Lower leg skin (tissue), 4 donors: Measurements from ENCODE around the gene PAF1. TPM values are rescaled to one million over a fixed set of nuclear protein-coding genes. Genes with fewer than 3 reads are reported as not detected.
A peak's percentile ranks its signal among the peaks of the same experiment; 100 is the strongest.

Experiments
- DNase-seq, 2 donors: peaks; one replicate each; pipeline ENCODE4 v3.0.0-alpha.2; 2019; ENCODE audit warnings: low spot score in 2 of 2
- H3K4me3 ChIP-seq: fragments of 200-600 bp; sonication (generic); 2 replicates; pipeline ENCODE4 v1.5.1; 2017; ENCODE audit warnings: mild to moderate bottlenecking, low read depth; ENCODE audit not compliant: poor library complexity, severe bottlenecking
- POLR2A ChIP-seq, 2 donors: fragments of 450-650 bp; IDR thresholded peaks; one replicate each; pipeline ENCODE4 v1.6.1; 2016 to 2017; ENCODE audit warnings: antibody characterized with exemption in 2 of 2, mild to moderate bottlenecking in 1 of 2, moderate library complexity in 1 of 2
- WGBS, 2 donors: methylation state at CpG; one replicate each; pipeline ENCODE4 v1.1.5; 2018; 5-methylcytosine and 5-hydroxymethylcytosine counted together
- intact Hi-C: fragments of 100-400 bp; cut with DNase I; formaldehyde crosslinking; loops from one replicate; pipeline ENCODE4 v1.15.0; 2023; ENCODE audit warnings: low total_unique reads
- total RNA-seq, 4 donors: library from RNA; depleted of rRNA; stranded (reverse); fragments of >200 nt; gene quantifications; one replicate each; pipeline ENCODE4 v1.1.0, GENCODE V29; 2016
- TF ChIP-seq, protein P1 (sequence below), 3 donors: fragments of 450-650 bp; IDR thresholded peaks; one replicate each; pipeline ENCODE4 v1.5.1; 2016; ENCODE audit warnings: antibody characterized with exemption in 3 of 3, mild to moderate bottlenecking in 3 of 3, moderate library complexity in 2 of 3

The PAF1 gene
- total RNA-seq, 4 donors from 2014 or later, result 22.4 to 48.0 (median 36.3) TPM

- intact Hi-C loops, result no loop called here
- WGBS, 2 donors, result 2% methylated on average over 50 to 52 of the region's 59 CpGs
- TF ChIP-seq POLR2A (IDR thresholded peaks at IDR 0.05), result peak in 1 of 2 donors; percentile 9
- TF ChIP-seq, protein P1, sequence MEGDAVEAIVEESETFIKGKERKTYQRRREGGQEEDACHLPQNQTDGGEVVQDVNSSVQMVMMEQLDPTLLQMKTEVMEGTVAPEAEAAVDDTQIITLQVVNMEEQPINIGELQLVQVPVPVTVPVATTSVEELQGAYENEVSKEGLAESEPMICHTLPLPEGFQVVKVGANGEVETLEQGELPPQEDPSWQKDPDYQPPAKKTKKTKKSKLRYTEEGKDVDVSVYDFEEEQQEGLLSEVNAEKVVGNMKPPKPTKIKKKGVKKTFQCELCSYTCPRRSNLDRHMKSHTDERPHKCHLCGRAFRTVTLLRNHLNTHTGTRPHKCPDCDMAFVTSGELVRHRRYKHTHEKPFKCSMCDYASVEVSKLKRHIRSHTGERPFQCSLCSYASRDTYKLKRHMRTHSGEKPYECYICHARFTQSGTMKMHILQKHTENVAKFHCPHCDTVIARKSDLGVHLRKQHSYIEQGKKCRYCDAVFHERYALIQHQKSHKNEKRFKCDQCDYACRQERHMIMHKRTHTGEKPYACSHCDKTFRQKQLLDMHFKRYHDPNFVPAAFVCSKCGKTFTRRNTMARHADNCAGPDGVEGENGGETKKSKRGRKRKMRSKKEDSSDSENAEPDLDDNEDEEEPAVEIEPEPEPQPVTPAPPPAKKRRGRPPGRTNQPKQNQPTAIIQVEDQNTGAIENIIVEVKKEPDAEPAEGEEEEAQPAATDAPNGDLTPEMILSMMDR (IDR thresholded peaks at IDR 0.05), result no peak
These were observed 11.7 kb upstream of the PAF1 start for GRCh38 chr19:39402346-39403300.

DNA sequence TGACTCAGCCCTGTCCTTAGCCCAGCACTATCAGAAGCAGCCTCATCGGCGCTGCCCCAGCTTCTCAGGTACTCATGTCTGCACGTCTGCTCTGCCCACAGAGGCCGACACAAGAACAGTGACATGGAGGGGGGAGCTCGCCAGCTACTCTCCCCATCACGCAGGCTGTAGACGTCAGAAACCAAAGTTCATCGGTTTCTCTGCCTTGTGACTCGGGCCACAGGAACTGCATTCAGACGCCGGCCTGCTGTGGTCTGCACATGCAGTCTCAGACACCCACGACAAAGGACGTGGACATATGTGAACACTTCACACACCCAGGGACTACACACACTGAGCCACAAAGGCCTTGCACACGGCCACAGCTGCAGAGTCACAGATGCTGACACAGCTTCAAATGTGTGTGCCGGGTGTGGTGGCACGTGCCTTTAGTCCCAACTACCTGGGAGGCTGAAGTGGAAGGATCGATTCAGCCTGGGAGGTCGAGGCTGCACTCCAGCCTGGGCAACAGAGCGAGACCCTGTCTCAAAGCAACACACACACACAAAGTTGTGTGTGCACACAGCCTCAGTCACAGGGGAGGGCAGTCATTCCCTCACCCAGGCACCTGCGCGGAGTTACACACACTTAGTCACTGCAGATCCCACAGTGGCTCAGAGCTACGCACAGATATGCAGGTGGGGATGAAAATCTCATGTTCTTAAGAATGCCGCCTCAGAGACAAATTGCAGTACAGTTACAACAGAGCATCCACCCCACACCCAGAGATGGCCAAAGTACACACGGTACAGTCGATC is 10.8 kb upstream of the PAF1 start:
- intact Hi-C loops, result no loop called here
- 43 to 51% methylated on average over 20 to 25 of the region's 25 CpGs for WGBS, 2 donors
- TF ChIP-seq POLR2A (IDR thresholded peaks at IDR 0.05), result no peak
- TF ChIP-seq, protein P1 (IDR thresholded peaks at IDR 0.05), result no peak
- peak; percentile 68 to 91 for DNase-seq
- H3K4me3 ChIP-seq, result no peak overlapping the region

More at GRCh38 chr19:39402346-39403300, 11.7 kb upstream of the PAF1 start:
- peak; percentile 95 to 99 for DNase-seq
- peak overlapping the region; percentile 38 for H3K4me3 ChIP-seq

DNA sequence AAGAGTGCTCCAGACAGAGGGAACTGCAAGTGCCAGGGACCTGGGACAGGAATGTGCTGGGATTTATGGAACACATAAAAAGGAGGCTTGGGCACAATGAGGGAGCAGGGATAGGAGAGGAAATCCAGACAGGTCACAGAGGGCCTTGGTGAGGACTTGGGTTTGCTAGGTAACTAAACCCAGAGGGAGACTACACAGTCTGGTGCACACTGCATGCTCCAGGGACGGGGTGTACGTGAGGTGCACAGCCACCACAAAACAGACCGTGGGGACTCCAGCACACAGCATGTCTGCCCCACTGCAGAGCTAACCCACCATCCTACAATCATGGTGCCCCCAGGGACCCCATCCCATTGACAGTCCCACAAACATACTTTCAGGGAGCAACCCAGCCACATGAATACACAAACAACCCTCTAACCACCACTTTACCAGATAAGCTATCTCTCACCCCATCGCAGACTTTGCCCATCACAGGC is 10.2 kb upstream of the PAF1 start:
- DNase-seq, result no peak
- TF ChIP-seq, protein P1 (IDR thresholded peaks at IDR 0.05), result no peak
- no peak for TF ChIP-seq POLR2A (IDR thresholded peaks at IDR 0.05)
- intact Hi-C loops, result no loop called here
- no peak overlapping the region for H3K4me3 ChIP-seq
- WGBS, 2 donors, result 70 to 78% methylated on average over 4 of the region's 4 CpGs

DNA sequence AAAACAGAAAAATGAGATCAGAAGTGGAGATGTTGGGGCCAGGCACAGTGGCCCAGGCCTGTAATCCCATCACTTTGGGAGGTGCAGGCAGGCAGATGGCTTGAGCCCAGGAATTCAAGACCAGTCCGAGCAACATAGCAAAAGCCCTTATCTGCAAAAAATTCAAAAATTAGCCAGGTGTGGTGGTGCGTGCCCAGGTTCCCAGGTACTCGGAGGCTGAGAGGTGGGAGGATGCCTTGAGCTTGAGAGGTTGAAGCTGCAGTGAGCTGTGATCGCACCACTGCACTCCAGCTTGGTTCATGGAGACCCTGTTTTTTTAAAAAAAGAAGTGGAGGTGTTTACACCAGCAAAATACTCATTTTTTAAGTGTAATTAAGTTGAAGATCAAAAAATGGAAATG is 9.2 kb upstream of the PAF1 start:
- H3K4me3 ChIP-seq, result no peak overlapping the region
- WGBS, 2 donors, result 81 to 85% methylated on average over 4 of the region's 4 CpGs
- TF ChIP-seq, protein P1 (IDR thresholded peaks at IDR 0.05), result no peak
- no peak for TF ChIP-seq POLR2A (IDR thresholded peaks at IDR 0.05)
- no peak for DNase-seq
- intact Hi-C loops, result no loop called here

- intact Hi-C loops, result no loop called here
- no peak for DNase-seq
- no peak overlapping the region for H3K4me3 ChIP-seq
- no peak for TF ChIP-seq POLR2A (IDR thresholded peaks at IDR 0.05)
- TF ChIP-seq, protein P1 (IDR thresholded peaks at IDR 0.05), result no peak
- WGBS, 2 donors, result 92 to 98% methylated on average over 4 of the region's 4 CpGs
These were observed 8.8 kb upstream of the PAF1 start for GRCh38 chr19:39399668-39400050.
